Adrenal gland (tissue), 5 donors: ENCODE results near the gene PAN3.

Source experiments
- CTCF ChIP-seq, 6 experiments: fragments of 450-650 bp in 4 of 6; fragments of 200-600 bp in 2 of 6; sonication (generic) in 1 of 6; IDR thresholded peaks; 1 replicate in 5 of 6; 2 replicates in 1 of 6; pipeline versions ENCODE4 v1.5.1 to v1.8.0; 2016 to 2021; ENCODE audit warnings: antibody characterized with exemption in 6 of 6, mild to moderate bottlenecking in 2 of 6, moderate library complexity in 1 of 6
- POLR2A ChIP-seq, 2 donors: fragments of 450-650 bp; IDR thresholded peaks; one replicate each; pipeline ENCODE4 v1.6.1; 2017; ENCODE audit warnings: antibody characterized with exemption in 2 of 2, mild to moderate bottlenecking in 2 of 2, moderate library complexity in 1 of 2
- donor health status: DM: no; HTN: no; CAD: no.

- TF ChIP-seq CTCF (IDR thresholded peaks at IDR 0.05) (no peak), POLR2A (IDR thresholded peaks at IDR 0.05) (no peak)
Observed at GRCh38 chr13:28147495-28147894, 9.2 kb downstream of the PAN3 start.
